ENCODE measurements around the gene CCBE1. TPM values are rescaled to one million over a fixed set of nuclear protein-coding genes. Genes with fewer than 3 reads are reported as not detected.

Gene CCBE1
- total and polyA plus RNA-seq, 9 donors: 2.4 to 5.5 (median 3.4) TPM

GRCh38 chr18:59660786-59661743, 36.2 kb downstream of the CCBE1 start:
- Histone ChIP-seq H3K36me3 (ENCODE audit: control insufficient read depth, insufficient read depth, low read length) (no peaks in the 10 kb centered on the region), H3K4me3 (ENCODE audit: low read length) (no peak overlapping the region), H3K4me1 (ENCODE audit: control insufficient read depth, insufficient read depth, low read length) (peaks cover 10% of the 10 kb centered on the region), H3K27me3 (ENCODE audit: control insufficient read depth, insufficient read depth, low read length) (no peaks in the 10 kb centered on the region), H3K27ac (ENCODE audit: low read length) (peak overlapping the region; percentile 74), H3K9me3 (replicated peaks; ENCODE audit: control insufficient read depth, low read depth, low read length) (no peaks in the 10 kb centered on the region)
- peak; percentile 92 for DNase-seq
- no CpG with 5 or more reads among the region's 8 CpGs for WGBS (ENCODE audit: insufficient coverage)

- Histone ChIP-seq H3K4me3 (ENCODE audit: low read length) (no peak overlapping the region), H3K27ac (ENCODE audit: low read length) (peak overlapping the region; percentile 74), H3K9me3 (replicated peaks; ENCODE audit: control insufficient read depth, low read depth, low read length) (no peaks in the 10 kb centered on the region), H3K27me3 (ENCODE audit: control insufficient read depth, insufficient read depth, low read length) (no peaks in the 10 kb centered on the region), H3K4me1 (ENCODE audit: control insufficient read depth, insufficient read depth, low read length) (peaks cover 9% of the 10 kb centered on the region), H3K36me3 (ENCODE audit: control insufficient read depth, insufficient read depth, low read length) (no peaks in the 10 kb centered on the region)
- WGBS (ENCODE audit: insufficient coverage): no CpG with 5 or more reads among the region's 4 CpGs
- DNase-seq: peak; percentile 43
Measured at GRCh38 chr18:59660366-59660765, 36.9 kb downstream of the CCBE1 start.

GRCh38 chr18:59659508-59660170, 37.6 kb downstream of the CCBE1 start:
- WGBS (ENCODE audit: insufficient coverage): 82% methylated on average over 4 of the region's 14 CpGs
- Histone ChIP-seq H3K4me1 (ENCODE audit: control insufficient read depth, insufficient read depth, low read length) (peaks cover 7% of the 10 kb centered on the region), H3K27me3 (ENCODE audit: control insufficient read depth, insufficient read depth, low read length) (no peaks in the 10 kb centered on the region), H3K4me3 (ENCODE audit: low read length) (no peak overlapping the region), H3K36me3 (ENCODE audit: control insufficient read depth, insufficient read depth, low read length) (no peaks in the 10 kb centered on the region), H3K27ac (ENCODE audit: low read length) (peak overlapping the region; percentile 74), H3K9me3 (replicated peaks; ENCODE audit: control insufficient read depth, low read depth, low read length) (no peaks in the 10 kb centered on the region)
- DNase-seq: no peak

- WGBS (ENCODE audit: insufficient coverage): no CpG with 5 or more reads among the region's 7 CpGs
- peaks cover 7% of the 10 kb centered on the region for H3K4me1 ChIP-seq (ENCODE audit: control insufficient read depth, insufficient read depth, low read length)
- no peaks in the 10 kb centered on the region for H3K9me3 ChIP-seq (replicated peaks; ENCODE audit: control insufficient read depth, low read depth, low read length)
- H3K27ac ChIP-seq (ENCODE audit: low read length): no peak overlapping the region
- H3K4me3 ChIP-seq (ENCODE audit: low read length): no peak overlapping the region
- DNase-seq: no peak
- no peaks in the 10 kb centered on the region for H3K27me3 ChIP-seq (ENCODE audit: control insufficient read depth, insufficient read depth, low read length)
- no peaks in the 10 kb centered on the region for H3K36me3 ChIP-seq (ENCODE audit: control insufficient read depth, insufficient read depth, low read length)
Measured at GRCh38 chr18:59658941-59659340, 38.3 kb downstream of the CCBE1 start.

- no peak overlapping the region for H3K27ac ChIP-seq (ENCODE audit: low read length)
Measured at GRCh38 chr18:59657012-59657411, 40.2 kb downstream of the CCBE1 start.

GRCh38 chr18:59656373-59656887, 40.8 kb downstream of the CCBE1 start:
- WGBS (ENCODE audit: insufficient coverage): 30% methylated on average over 3 of the region's 6 CpGs
- no peaks in the 10 kb centered on the region for H3K27me3 ChIP-seq (ENCODE audit: control insufficient read depth, insufficient read depth, low read length)
- H3K4me3 ChIP-seq (ENCODE audit: low read length): no peak overlapping the region
- no peaks in the 10 kb centered on the region for H3K36me3 ChIP-seq (ENCODE audit: control insufficient read depth, insufficient read depth, low read length)
- H3K27ac ChIP-seq (ENCODE audit: low read length): no peak overlapping the region
- no peaks in the 10 kb centered on the region for H3K9me3 ChIP-seq (replicated peaks; ENCODE audit: control insufficient read depth, low read depth, low read length)
- H3K4me1 ChIP-seq (ENCODE audit: control insufficient read depth, insufficient read depth, low read length): peaks cover 4% of the 10 kb centered on the region
- DNase-seq: no peak

More at GRCh38 chr18:59657012-59657411, 40.2 kb downstream of the CCBE1 start:
- peaks cover 6% of the 10 kb centered on the region for H3K4me1 ChIP-seq (ENCODE audit: control insufficient read depth, insufficient read depth, low read length)
- no peaks in the 10 kb centered on the region for H3K9me3 ChIP-seq (replicated peaks; ENCODE audit: control insufficient read depth, low read depth, low read length)
- no peak overlapping the region for H3K4me3 ChIP-seq (ENCODE audit: low read length)
- H3K27me3 ChIP-seq (ENCODE audit: control insufficient read depth, insufficient read depth, low read length): no peaks in the 10 kb centered on the region
- no CpG with 5 or more reads among the region's 5 CpGs for WGBS (ENCODE audit: insufficient coverage)
- no peaks in the 10 kb centered on the region for H3K36me3 ChIP-seq (ENCODE audit: control insufficient read depth, insufficient read depth, low read length)
- no peak for DNase-seq

GRCh38 chr18:59655676-59656075, 41.5 kb downstream of the CCBE1 start:
- Histone ChIP-seq H3K36me3 (ENCODE audit: control insufficient read depth, insufficient read depth, low read length) (no peaks in the 10 kb centered on the region), H3K27ac (ENCODE audit: low read length) (no peak overlapping the region), H3K4me1 (ENCODE audit: control insufficient read depth, insufficient read depth, low read length) (peaks cover 4% of the 10 kb centered on the region), H3K9me3 (replicated peaks; ENCODE audit: control insufficient read depth, low read depth, low read length) (no peaks in the 10 kb centered on the region), H3K27me3 (ENCODE audit: control insufficient read depth, insufficient read depth, low read length) (no peaks in the 10 kb centered on the region), H3K4me3 (ENCODE audit: low read length) (no peak overlapping the region)
- no peak for DNase-seq
- WGBS (ENCODE audit: insufficient coverage): 90% methylated on average over 1 of the region's 2 CpGs

GRCh38 chr18:59651071-59651470, 46.2 kb downstream of the CCBE1 start:
- Histone ChIP-seq H3K4me1 (ENCODE audit: control insufficient read depth, insufficient read depth, low read length) (no peaks in the 10 kb centered on the region), H3K9me3 (replicated peaks; ENCODE audit: control insufficient read depth, low read depth, low read length) (no peaks in the 10 kb centered on the region), H3K36me3 (ENCODE audit: control insufficient read depth, insufficient read depth, low read length) (no peaks in the 10 kb centered on the region), H3K27me3 (ENCODE audit: control insufficient read depth, insufficient read depth, low read length) (peaks cover 2% of the 10 kb centered on the region), H3K4me3 (ENCODE audit: low read length) (no peak overlapping the region), H3K27ac (ENCODE audit: low read length) (no peak overlapping the region)
- 81% methylated on average over 3 of the region's 5 CpGs for WGBS (ENCODE audit: insufficient coverage)
- DNase-seq: no peak

- H3K9me3 ChIP-seq (replicated peaks; ENCODE audit: control insufficient read depth, low read depth, low read length): no peaks in the 10 kb centered on the region
- no peak overlapping the region for H3K4me3 ChIP-seq (ENCODE audit: low read length)
- DNase-seq: no peak
- peaks cover 2% of the 10 kb centered on the region for H3K27me3 ChIP-seq (ENCODE audit: control insufficient read depth, insufficient read depth, low read length)
- no peaks in the 10 kb centered on the region for H3K36me3 ChIP-seq (ENCODE audit: control insufficient read depth, insufficient read depth, low read length)
- 41% methylated on average over 5 of the region's 11 CpGs for WGBS (ENCODE audit: insufficient coverage)
- no peaks in the 10 kb centered on the region for H3K4me1 ChIP-seq (ENCODE audit: control insufficient read depth, insufficient read depth, low read length)
- no peak overlapping the region for H3K27ac ChIP-seq (ENCODE audit: low read length)
Measured at GRCh38 chr18:59650266-59650820, 46.9 kb downstream of the CCBE1 start.

- no CpG with 5 or more reads among the region's 1 CpG for WGBS (ENCODE audit: insufficient coverage)
- Histone ChIP-seq H3K36me3 (ENCODE audit: control insufficient read depth, insufficient read depth, low read length) (no peaks in the 10 kb centered on the region), H3K27me3 (ENCODE audit: control insufficient read depth, insufficient read depth, low read length) (peaks cover 2% of the 10 kb centered on the region), H3K9me3 (replicated peaks; ENCODE audit: control insufficient read depth, low read depth, low read length) (no peaks in the 10 kb centered on the region), H3K27ac (ENCODE audit: low read length) (no peak overlapping the region), H3K4me3 (ENCODE audit: low read length) (no peak overlapping the region), H3K4me1 (ENCODE audit: control insufficient read depth, insufficient read depth, low read length) (no peaks in the 10 kb centered on the region)
- no peak for DNase-seq
Measured at GRCh38 chr18:59649591-59649990, 47.6 kb downstream of the CCBE1 start.
